GM23338 (cell line): Measurements from ENCODE around the gene OTOP2.

Experiments
- CTCF ChIP-seq, 2 experiments: fragments of 200-600 bp in 1 of 2; sonication (generic) in 1 of 2; conservative IDR thresholded peaks; 2 replicates each; pipeline versions ENCODE4 v1.5.1 to v1.6.1; 2016 to 2017; ENCODE audit warnings: antibody characterized with exemption in 2 of 2, low read depth in 2 of 2, mild to moderate bottlenecking in 2 of 2, moderate library complexity in 1 of 2
- EZH2 ChIP-seq: fragments of 200-600 bp; sonication (generic); IDR thresholded peaks from one replicate; pipeline ENCODE4 v1.8.0; 2017; ENCODE audit warnings: antibody characterized with exemption, mild to moderate bottlenecking, low read depth; ENCODE audit not compliant: unreplicated experiment

DNA sequence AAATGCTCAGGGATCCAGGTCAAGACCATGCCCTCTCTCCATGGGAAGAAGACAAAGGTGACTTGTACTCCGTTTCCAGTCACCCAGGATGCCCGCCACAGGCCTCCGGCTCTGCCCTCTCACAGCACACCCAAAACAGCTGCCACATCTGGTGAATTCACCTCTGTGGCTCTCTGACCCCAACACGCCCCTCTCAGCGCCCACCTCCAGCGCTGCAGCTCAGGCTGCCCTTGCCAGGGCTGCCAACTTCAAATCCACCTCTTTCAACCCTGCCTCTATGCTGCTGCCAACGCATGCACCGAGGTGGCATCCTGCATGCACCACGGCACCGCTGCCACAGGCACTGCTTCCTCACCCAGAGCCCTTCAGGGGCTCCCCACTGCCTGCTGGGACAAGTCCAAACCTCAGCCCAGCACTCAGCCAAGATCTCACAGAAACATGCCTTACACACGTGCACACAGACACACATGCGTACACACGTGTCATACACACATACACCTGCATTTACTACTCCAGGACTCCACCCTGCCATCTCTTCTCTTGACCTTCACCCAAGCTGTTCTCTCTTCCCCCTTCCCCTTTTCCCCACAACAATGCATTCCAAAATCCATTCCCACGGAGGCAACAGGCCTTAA, 41.0 kb downstream of the OTOP2 start:
- TF ChIP-seq CTCF (conservative IDR thresholded peaks at IDR 0.05; ENCODE audit: low read depth in 2 of 2) (no peak), EZH2 (no peak)
